Fibroblast of peridontal ligament (primary cell): Measurements from ENCODE around the gene FLVCR1.

Experiments
- DNase-seq: peaks from one replicate; pipeline ENCODE4 v3.0.0-alpha.2; 2010; ENCODE audit errors: extremely low read depth

The FLVCR1 gene

DNA sequence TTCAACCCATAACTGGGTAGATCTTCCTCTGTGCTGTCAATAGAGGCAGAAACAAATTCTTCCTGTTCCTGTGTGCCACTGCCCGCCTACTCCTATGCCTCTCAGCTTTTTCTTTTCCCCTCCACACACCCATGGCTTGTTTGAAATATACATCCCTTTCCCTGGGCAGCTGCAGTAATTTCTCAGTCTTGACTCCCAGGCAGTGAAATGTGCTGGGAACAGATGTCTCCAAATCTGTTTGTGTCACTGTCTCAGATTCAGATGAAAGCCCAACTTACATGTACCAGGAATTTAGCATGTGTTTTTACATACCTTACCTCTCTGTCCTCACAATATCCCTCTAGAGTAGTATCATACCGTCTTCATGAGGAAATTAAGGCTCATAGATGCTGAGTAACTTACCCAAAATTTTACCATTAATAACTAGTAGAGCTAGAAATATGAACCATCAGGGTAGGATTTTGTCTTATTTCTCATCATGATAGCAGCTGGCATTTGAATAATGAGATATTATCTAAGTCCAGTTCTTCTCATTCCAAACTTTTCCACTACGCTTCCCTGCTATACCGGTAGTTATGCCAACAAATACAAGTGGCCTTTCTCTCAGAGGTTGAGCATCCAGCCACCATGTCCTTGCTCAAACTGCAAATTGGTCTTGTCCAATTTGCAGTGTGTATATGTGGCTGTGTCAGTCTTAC lies 87.5 kb downstream of the FLVCR1 start:
- DNase-seq, result no peak

DNA sequence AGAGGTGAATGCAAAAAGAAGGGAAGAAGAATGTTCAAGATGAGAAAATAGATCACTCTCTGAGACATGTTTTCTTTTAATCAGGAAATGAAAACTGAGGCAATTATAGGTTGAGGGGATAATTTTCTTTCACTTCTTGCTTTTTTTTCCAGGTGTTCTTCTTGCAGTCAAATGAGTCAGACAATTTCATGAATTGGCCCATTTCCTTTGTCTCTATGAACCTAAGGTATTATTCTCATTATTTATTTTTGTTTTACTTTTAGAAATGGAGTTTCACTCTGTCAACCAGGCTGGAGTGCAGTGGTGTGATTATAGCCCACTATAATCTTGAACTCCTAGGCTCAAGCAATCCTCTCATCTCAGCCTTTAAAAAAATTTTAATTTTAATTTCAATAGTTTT lies 88.8 kb downstream of the FLVCR1 start:
- no peak for DNase-seq
